Measurements from ENCODE around the gene FFAR2.
A peak's percentile ranks its signal among the peaks of the same experiment; 100 is the strongest.

Gene FFAR2

DNA sequence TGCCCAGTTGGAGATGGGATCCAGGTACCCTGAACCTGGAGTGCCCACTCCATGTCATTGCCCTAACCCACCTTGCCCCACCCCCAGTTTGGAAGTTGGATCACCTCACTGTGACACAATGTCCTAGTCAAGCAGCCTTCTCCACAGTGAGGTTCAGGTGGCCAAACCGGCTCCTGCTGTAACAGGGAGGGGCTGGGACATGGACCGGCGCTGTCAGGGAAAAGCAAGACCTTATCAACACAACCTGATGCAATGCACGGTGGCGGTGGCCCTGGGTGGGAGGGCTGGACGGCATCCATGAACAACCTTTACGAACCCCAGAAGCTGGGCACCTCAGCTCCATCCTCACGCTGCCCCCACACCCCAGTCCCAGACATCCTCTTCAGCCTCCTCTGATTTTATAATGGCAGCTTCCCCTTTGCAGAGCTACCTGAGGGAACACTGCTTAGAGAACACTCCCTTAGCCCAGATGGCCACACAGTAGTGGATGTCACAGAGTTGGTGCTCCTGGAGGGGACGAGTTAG, 43.8 kb downstream of the FFAR2 start:
- no peak for DNase-seq

DNA sequence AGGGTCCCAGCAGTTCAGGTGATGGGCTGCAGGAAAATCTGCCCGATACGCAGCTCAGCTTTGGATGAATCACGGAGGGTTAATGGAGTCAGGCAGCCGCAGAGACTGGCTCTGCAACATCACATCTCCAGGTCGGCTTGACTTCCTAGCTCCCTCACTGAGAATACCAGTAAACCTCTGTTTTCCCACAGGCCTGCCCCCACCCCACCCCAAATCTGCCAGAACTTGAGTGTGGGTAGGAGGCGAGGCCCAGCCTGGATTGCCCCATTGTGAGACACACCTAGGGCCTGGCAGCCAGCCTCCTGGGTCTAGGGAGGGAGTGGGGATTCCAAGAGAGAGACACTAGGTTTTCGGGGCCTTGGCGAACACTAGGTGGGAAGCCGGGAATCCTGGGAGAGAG, 45.9 kb downstream of the FFAR2 start:
- DNase-seq, result no peak

DNA sequence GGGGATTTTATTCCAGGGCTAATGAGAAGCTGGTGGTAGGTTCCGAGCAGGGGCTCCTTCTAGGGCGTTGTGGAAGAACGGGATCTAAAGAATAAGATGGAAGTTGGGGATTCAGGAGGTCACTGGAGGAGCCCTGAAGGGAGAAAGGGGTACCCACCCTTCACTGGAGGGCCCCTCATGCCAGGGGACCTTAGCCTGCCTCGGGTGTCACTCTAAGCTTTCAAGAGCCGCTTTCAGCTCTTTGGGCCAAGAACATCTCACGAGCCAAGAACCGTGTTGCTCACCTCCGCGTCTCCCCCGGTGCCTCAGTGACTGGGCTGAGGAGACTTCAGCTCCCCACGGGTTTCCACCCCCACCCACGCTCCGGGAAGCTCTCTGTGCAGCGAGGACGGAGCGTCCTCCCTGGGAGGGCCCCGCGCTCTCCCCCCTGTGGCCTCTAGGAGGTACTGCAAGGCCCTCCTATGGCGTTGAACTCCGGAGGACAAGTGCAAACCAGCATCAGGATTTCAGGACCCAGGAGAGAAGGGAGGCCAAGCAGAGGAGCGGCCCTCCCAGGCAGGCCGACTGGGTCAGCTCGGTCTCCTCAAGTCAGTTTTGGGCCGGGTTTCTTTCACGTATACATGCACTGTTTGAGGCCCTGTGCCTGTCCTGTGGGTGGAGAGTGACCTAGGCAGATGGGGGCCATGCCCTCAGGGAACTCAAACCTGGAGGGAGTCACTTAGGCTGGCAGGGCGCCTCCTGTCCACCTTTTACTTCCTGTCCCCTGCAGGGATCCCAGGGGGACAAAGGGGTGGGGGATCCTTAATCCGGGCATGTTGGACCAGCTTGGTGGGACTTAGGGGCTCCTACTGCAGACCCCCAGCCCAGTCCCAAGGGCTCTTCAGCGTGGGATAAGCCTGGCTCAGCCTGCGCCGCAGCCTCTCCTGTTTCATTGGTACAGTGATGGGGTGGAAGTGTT, 47.3 kb downstream of the FFAR2 start:
- DNase-seq, result peak; percentile 92

DNA sequence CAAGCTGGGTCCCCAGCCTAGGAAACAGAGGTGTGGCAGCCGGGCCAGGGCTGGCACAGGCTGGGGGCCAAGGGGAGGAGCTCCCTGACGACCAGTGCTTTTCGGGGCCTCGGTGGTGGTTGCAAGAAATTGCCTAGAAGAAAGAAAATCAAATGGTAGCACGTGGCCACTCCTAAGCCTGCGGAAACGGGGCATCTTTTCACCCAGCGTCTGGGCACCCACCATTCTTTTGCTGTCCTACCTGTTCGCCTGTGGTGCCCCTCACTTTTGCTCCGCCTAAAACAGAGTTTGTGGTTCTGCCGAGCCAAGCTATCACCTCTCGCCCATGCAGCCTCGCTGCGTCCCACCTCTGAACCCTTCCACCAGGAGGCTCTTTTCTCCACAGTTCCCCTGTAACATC, 49.3 kb downstream of the FFAR2 start:
- no peak for DNase-seq

DNA sequence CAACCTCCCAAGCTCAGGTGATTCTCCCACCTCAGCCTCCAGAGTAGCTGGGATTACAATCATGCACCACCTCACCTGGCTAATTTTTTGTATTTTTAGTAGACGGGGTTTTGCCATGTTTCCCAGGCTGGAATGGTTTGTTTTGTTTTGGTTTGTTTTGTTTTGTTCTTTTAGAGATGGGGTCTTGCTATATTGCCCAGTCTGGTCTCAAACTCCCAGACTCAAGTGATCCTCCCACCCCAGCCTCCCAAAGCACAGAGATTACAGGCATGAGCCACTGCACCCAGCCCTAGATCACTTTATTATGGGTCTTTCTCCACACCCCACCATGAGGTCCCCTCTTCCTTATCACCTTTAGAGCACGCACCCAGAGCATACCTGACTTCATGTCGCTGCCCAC, 50.2 kb downstream of the FFAR2 start:
- DNase-seq, result no peak

DNA sequence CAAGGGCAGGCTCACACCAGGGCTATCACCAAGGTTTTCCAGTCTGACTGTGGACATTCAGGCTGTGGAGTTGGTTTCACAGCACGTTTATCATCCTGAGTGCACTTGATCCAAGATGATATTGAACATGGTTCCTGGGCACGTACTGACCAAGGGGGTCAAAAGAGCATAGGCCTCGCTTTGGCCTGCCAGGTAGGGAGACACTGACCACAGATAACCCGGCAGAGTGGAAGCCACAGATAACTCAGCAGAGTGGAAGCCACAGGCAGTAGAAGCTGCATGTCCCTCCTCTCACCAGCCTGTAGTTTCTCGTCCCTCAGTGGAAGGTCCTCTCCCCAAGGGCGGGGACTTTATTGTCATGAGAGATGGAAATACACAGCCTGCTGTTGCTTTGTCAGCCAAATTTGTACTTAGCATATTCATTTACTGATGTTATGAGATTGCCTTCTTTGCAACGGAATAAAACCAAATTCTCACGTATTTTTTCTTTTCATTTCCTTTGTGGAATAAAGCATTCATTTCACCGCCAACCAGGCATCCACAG, 51.0 kb downstream of the FFAR2 start:
- DNase-seq, result no peak

DNA sequence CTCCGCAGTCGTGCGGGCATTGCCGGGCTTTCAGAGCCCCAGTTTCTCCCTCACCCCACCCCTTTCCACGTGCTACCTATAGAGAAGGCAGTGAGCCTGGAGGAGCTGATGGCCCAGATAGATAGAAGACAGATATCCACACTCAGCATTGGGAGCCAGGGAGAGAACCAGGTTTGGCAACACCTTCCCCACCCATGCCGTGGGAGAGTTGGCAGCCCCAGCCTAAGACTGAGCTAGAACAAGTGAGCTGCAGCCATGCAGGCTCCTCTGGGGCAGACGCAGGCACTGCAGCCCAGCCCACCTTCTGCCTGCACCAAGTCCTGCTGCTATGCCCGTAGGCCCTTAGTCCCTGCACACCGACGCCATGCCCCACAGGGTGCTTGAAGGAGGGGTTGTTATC, 52.6 kb downstream of the FFAR2 start:
- DNase-seq, result no peak

Measured in DMS53 (cell line).